H1 (cell line): ENCODE measurements around the gene IL31. TPM values are rescaled to one million over a fixed set of nuclear protein-coding genes. Genes with fewer than 3 reads are reported as not detected.

Source experiments
- CBX5 ChIP-seq: fragments of 300-800, 300-1000 bp; sonication (generic); IDR thresholded peaks from 2 replicates; pipeline ENCODE4 v1.7.1; 2016; ENCODE audit warnings: antibody characterized with exemption, low read length, low read depth
- CREB1 ChIP-seq: IDR thresholded peaks from 2 replicates; pipeline ENCODE4 v1.6.1; 2012; ENCODE audit warnings: inconsistent platforms
- KDM1A ChIP-seq: fragments of 200-600, 300-600 bp; sonication (generic); IDR thresholded peaks from 2 replicates; pipeline ENCODE4 v1.7.1; 2016; ENCODE audit warnings: mild to moderate bottlenecking, low read length, borderline replicate concordance
- POU5F1 ChIP-seq: IDR thresholded peaks from 2 replicates; pipeline ENCODE4 v1.6.1; 2011; ENCODE audit warnings: low read depth, mild to moderate bottlenecking, low read length, moderate library complexity
- SIX5 ChIP-seq: IDR thresholded peaks from 2 replicates; pipeline ENCODE4 v1.6.1; 2011; ENCODE audit warnings: mild to moderate bottlenecking, low read depth, low read length
- TAF7 ChIP-seq: optimal IDR thresholded peaks from 2 replicates; pipeline ENCODE3; 2011; ENCODE audit warnings: low read depth, mild to moderate bottlenecking, inconsistent platforms, low read length, moderate library complexity, borderline replicate concordance
- polyA plus RNA-seq, 7 experiments: library from polyadenylated mRNA; depleted of rRNA in 3 of 7; stranded (reverse) in 5 of 7; unstranded in 2 of 7; fragments of >200 nt in 5 of 7; fragments of 200-250 nt in 2 of 7; gene quantifications; 1 replicate in 5 of 7; 2 replicates in 1 of 7; 4 replicates in 1 of 7; pipeline versions ENCODE4 v1.2.1 to v1.2.3, GENCODE V29; 2011 to 2013; ENCODE audit warnings: missing spikeins in 2 of 7, mixed read lengths in 2 of 7
- total RNA-seq: library from RNA; stranded (reverse); fragmentation: NEBNext Ultra II Directional; extraction: Animal tissue kit (Norgen Biotek cat#: 25700); gene quantifications from 2 replicates; pipeline ENCODE4 v1.2.1, GENCODE V29; 2021

IL31 gene
- total and polyA plus RNA-seq, 2 of the 8 experiments (the other 6 are each of a cell fraction or from before 2014, with no cell fraction given), result not detected

DNA sequence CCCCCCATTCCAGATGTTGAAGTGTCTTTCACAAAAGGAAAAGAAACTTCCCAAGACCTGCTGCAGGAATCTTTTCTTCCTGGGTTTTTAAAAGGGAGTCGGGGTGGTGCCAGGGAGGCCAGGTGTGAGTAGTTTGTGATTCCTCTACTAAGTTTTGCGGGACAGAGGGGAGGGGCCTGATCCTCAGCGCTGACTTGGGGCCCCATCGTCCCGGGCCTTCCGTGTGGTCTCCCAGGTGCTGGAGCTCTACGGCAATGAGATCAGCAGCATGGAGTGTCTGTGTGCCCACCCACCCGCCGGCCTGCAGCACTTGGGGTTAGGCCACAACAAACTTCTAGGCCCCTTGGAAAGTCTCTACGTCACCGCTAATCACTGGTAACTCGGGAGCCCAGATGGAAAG is 13.4 kb upstream of the IL31 start (continued):
- TF ChIP-seq TAF7 (no peak), KDM1A (no peak), CREB1 (no peak), SIX5 (no peak), CBX5 (no peak), POU5F1 (no peak)
